H7 (cell line): ENCODE data around the gene KPNA1. TPM values are rescaled to one million over a fixed set of nuclear protein-coding genes. Genes with fewer than 3 reads are reported as not detected.

ENCODE experiments used
- DNase-seq: peaks from one replicate; pipeline ENCODE4 v3.0.0; 2012
- H3K27me3 ChIP-seq: 2 replicates; pipeline ENCODE4 v1.6.0; 2011; ENCODE audit warnings: mild to moderate bottlenecking, low read length; ENCODE audit not compliant: control insufficient read depth, insufficient read depth
- H3K36me3 ChIP-seq: replicated peaks from 2 replicates; pipeline ENCODE4 v1.5.1; 2011; ENCODE audit warnings: low read length; ENCODE audit not compliant: control insufficient read depth, insufficient read depth
- H3K4me3 ChIP-seq: 2 replicates; pipeline ENCODE4 v1.5.1; 2011; ENCODE audit warnings: low read depth, mild to moderate bottlenecking, control low read depth, low read length, moderate library complexity; ENCODE audit not compliant: insufficient read depth
- total RNA-seq: library from RNA; depleted of rRNA; stranded (reverse); fragments of >200 nt; shearing (Covaris generic); gene quantifications from 2 replicates; pipeline ENCODE4 v1.2.3, GENCODE V29; 2014

KPNA1 gene
- total RNA-seq, 1 experiment from 2014 or later, result 20.4 TPM

GRCh38 chr3:122407946-122408345, 106.8 kb downstream of the KPNA1 start:
- Histone ChIP-seq H3K27me3 (no peaks in the 10 kb centered on the region), H3K36me3 (peaks cover 7% of the 10 kb centered on the region), H3K4me3 (no peak overlapping the region)
- no peak for DNase-seq

GRCh38 chr3:122406198-122406597, 108.5 kb downstream of the KPNA1 start:
- Histone ChIP-seq H3K36me3 (peaks cover 8% of the 10 kb centered on the region; the same call in 1 of the 2 replicates), H3K4me3 (no peak overlapping the region), H3K27me3 (no peaks in the 10 kb centered on the region)
- DNase-seq, result no peak

GRCh38 chr3:122405015-122405414, 109.7 kb downstream of the KPNA1 start:
- Histone ChIP-seq H3K27me3 (no peaks in the 10 kb centered on the region), H3K36me3 (peaks cover 8% of the 10 kb centered on the region; the same call in 1 of the 2 replicates)

DNA sequence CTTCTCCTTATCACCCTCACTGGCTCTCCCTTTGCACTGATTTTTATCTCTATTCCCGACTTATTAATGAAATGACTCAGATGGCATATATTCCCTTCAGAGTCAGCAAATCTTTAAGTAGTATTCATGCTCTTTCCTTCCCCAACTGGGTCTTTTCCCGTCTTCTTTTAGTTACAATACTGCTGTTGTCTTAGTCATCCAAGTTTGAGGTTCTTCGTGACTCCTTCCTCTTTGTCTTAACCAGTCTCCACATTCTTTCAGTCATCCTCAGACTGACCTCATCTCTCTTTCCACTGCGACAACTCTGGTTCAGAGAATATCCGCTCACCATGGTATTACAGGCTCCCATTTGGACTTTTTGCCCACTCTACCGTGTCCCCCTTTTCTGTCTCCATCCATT, 111.2 kb downstream of the KPNA1 start:
- DNase-seq, result no peak
- Histone ChIP-seq H3K36me3 (peaks cover 7% of the 10 kb centered on the region; the same call in 1 of the 2 replicates), H3K27me3 (no peaks in the 10 kb centered on the region), H3K4me3 (no peak overlapping the region)

More at GRCh38 chr3:122405015-122405414, 109.7 kb downstream of the KPNA1 start:
- no peak overlapping the region for H3K4me3 ChIP-seq
- no peak for DNase-seq

GRCh38 chr3:122398920-122399319, 115.8 kb downstream of the KPNA1 start:
- DNase-seq, result no peak
- Histone ChIP-seq H3K4me3 (no peak overlapping the region), H3K27me3 (no peaks in the 10 kb centered on the region), H3K36me3 (peaks cover 2% of the 10 kb centered on the region; the same call in 1 of the 2 replicates)

GRCh38 chr3:122397201-122397600, 117.5 kb downstream of the KPNA1 start:
- no peak for DNase-seq
- Histone ChIP-seq H3K27me3 (no peaks in the 10 kb centered on the region), H3K4me3 (no peak overlapping the region), H3K36me3 (no peaks in the 10 kb centered on the region)

DNA sequence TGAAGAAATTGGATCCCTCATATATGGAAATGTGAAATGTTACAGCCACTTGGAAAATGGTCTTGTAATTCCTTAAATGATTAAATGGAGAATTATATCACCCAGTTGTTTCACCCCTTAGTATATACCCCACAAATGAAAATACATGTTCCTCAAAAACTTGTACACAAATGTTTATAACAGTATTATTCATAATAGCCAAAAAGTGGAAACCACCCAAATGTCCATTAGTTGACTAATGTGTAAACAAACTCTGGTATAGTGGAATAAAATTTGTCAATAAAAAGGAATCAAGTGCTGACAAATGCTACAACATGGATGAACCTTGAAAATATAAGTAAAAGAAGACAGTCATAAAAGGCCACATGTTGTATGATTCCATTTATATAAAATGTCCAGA, 118.2 kb downstream of the KPNA1 start:
- no peaks in the 10 kb centered on the region for H3K27me3 ChIP-seq
- H3K36me3 ChIP-seq, result no peaks in the 10 kb centered on the region
- no peak overlapping the region for H3K4me3 ChIP-seq
- DNase-seq, result no peak

GRCh38 chr3:122395582-122395981, 119.2 kb downstream of the KPNA1 start:
- no peak for DNase-seq
- Histone ChIP-seq H3K4me3 (no peak overlapping the region), H3K27me3 (no peaks in the 10 kb centered on the region), H3K36me3 (no peaks in the 10 kb centered on the region)

DNA sequence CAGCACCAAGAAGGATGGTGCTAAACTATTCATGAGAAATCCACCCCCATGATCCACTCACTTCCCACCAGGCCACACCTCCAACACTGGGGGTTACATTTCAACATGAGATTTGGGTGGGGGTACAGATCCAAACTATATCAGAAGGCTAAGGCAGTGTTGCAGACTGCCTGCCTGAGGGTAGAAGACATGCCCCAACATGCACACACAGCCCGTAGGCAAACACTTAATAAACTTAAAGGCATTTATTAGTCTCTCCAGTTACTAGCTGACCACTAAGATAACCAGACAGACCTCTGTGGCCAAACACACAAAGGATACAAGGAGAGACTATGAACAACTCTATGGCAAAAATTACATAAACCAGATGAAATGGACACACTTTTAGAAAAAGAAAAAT, 120.6 kb downstream of the KPNA1 start:
- Histone ChIP-seq H3K36me3 (no peaks in the 10 kb centered on the region), H3K27me3 (no peaks in the 10 kb centered on the region), H3K4me3 (no peak overlapping the region)
- DNase-seq, result no peak

GRCh38 chr3:122392868-122393844, 121.6 kb downstream of the KPNA1 start:
- H3K36me3 ChIP-seq, result no peaks in the 10 kb centered on the region
- H3K4me3 ChIP-seq, result no peak overlapping the region
- no peaks in the 10 kb centered on the region for H3K27me3 ChIP-seq
- peak; percentile 42 for DNase-seq

DNA sequence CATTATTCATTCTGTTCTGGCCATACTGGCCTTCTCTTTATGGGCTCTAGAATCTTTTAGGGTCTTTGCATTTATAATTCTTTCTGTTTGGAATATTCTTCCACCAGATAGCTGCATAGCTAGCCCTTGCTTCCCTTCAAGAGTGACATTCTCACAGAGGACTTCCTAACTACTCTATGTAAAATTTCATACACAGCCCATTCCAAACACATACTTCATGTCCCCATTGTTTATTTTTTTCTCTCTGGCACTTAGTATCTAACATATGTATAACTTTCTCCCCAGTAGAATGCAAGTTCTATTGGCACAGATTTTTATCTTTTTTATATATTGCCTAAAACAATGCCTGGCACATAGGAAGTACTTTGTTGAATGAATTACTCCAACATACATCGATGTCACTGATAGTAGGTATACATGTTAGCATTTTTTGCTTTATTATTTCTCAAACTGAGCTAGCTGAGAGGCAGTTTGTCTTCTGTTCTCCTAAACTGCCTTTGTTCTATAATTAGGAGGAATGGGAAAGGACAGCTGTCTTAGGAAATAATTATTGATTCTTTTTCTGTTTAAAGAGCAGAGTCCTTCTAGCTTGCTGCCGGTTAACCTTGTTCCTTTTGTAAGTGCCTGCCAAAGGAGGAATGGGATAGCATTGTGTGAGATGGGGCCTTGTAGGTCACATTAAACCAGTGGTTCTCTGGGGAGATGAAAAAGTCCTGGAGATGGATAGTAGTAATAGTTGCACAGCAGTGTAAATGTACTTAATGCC, 122.9 kb downstream of the KPNA1 start:
- no peak for DNase-seq
- Histone ChIP-seq H3K36me3 (no peaks in the 10 kb centered on the region), H3K4me3 (no peak overlapping the region), H3K27me3 (no peaks in the 10 kb centered on the region)

DNA sequence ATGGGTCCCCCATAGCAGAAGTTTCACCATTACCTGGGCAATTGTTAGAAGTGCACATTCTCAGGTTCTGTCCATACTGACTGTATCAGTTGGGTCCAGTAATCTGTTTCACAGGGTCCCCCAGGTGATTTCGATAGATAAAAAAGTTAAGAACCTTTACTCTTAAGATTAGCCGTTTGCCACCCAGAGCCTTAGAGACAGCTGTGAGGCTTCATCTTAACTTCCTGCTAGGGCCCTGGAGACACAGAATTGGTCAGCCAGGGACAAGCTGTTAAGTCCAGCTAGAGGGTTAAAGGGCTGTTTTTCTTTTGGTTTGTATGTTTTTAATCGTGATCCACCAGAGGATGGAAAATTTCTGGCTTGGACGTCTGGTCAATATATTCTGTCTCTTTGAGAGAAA, 124.1 kb downstream of the KPNA1 start:
- Histone ChIP-seq H3K4me3 (no peak overlapping the region), H3K36me3 (no peaks in the 10 kb centered on the region), H3K27me3 (no peaks in the 10 kb centered on the region)
- DNase-seq, result no peak

- H3K27me3 ChIP-seq, result no peaks in the 10 kb centered on the region
- H3K4me3 ChIP-seq, result no peak overlapping the region
- no peak for DNase-seq
- no peaks in the 10 kb centered on the region for H3K36me3 ChIP-seq
Observed at GRCh38 chr3:122389892-122390291, 124.8 kb downstream of the KPNA1 start.

DNA sequence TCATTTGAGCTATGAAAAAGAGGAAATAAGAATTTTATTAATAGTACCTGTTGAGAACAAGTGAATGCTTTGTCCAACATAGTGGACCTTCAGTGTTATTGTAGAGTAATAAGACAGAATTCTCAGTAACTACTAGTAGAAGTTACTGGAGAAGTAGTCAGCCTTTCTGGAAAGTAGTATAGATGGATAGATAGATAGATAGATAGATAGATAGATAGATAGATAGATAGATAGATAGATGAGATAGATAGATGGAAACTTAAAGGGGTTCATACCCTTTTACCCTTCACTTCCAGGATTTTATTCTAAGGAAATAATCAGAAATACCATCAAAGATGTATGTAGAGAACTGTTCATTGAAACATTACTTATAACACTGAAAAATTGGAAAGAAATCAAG, 125.5 kb downstream of the KPNA1 start:
- Histone ChIP-seq H3K36me3 (no peaks in the 10 kb centered on the region), H3K4me3 (no peak overlapping the region), H3K27me3 (no peaks in the 10 kb centered on the region)
- no peak for DNase-seq

GRCh38 chr3:122387709-122388108, 127.0 kb downstream of the KPNA1 start:
- no peak overlapping the region for H3K4me3 ChIP-seq
- no peaks in the 10 kb centered on the region for H3K36me3 ChIP-seq
- no peaks in the 10 kb centered on the region for H3K27me3 ChIP-seq
- DNase-seq, result peak; percentile 21
